ENCODE measurements around the gene COL6A3. TPM values are rescaled to one million over a fixed set of nuclear protein-coding genes. Genes with fewer than 3 reads are reported as not detected.
A peak's percentile ranks its signal among the peaks of the same experiment; 100 is the strongest.

The COL6A3 gene
- total and polyA plus RNA-seq, 2 of the 13 experiments (the other 11 are each of a cell fraction or from before 2014, with no cell fraction given), result 0.03 TPM; not detected in 1

DNA sequence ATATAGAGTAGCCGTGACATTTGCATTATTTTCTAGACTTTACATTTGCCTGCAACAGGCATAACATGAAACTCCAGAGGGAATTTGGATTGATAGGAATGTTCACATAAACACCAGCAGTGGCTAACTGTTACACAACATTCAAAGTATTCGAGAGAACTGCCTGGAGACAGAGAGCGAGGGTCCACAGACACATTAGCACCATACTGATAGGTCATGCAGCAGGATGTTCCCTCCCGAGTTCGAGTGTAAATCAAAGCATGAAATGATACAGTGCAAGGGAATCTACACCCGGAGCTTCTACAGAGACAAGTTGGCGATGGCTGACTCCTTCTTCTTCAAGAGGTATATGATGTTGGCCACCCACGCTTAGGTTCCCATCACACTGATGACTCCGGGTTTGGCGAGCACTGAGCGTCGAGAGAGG lies 89.5 kb downstream of the COL6A3 start:
- POLR2A ChIA-PET, result no interaction called here
- peaks cover 5 to 36% of the 10 kb centered on the region in 2 experiments; a peak in 2 of 5 replicates for H3K27me3 ChIP-seq (ENCODE audit: control insufficient read depth in 1 of 2, insufficient read depth in 2 of 2, low read length in 2 of 2)
- H3K4me3 ChIP-seq (replicated peaks in 1 of 3; ENCODE audit: insufficient read depth in 1 of 3, low read depth in 2 of 3, low read length in 3 of 3), result no peak overlapping the region
- TF ChIP-seq, protein P1, sequence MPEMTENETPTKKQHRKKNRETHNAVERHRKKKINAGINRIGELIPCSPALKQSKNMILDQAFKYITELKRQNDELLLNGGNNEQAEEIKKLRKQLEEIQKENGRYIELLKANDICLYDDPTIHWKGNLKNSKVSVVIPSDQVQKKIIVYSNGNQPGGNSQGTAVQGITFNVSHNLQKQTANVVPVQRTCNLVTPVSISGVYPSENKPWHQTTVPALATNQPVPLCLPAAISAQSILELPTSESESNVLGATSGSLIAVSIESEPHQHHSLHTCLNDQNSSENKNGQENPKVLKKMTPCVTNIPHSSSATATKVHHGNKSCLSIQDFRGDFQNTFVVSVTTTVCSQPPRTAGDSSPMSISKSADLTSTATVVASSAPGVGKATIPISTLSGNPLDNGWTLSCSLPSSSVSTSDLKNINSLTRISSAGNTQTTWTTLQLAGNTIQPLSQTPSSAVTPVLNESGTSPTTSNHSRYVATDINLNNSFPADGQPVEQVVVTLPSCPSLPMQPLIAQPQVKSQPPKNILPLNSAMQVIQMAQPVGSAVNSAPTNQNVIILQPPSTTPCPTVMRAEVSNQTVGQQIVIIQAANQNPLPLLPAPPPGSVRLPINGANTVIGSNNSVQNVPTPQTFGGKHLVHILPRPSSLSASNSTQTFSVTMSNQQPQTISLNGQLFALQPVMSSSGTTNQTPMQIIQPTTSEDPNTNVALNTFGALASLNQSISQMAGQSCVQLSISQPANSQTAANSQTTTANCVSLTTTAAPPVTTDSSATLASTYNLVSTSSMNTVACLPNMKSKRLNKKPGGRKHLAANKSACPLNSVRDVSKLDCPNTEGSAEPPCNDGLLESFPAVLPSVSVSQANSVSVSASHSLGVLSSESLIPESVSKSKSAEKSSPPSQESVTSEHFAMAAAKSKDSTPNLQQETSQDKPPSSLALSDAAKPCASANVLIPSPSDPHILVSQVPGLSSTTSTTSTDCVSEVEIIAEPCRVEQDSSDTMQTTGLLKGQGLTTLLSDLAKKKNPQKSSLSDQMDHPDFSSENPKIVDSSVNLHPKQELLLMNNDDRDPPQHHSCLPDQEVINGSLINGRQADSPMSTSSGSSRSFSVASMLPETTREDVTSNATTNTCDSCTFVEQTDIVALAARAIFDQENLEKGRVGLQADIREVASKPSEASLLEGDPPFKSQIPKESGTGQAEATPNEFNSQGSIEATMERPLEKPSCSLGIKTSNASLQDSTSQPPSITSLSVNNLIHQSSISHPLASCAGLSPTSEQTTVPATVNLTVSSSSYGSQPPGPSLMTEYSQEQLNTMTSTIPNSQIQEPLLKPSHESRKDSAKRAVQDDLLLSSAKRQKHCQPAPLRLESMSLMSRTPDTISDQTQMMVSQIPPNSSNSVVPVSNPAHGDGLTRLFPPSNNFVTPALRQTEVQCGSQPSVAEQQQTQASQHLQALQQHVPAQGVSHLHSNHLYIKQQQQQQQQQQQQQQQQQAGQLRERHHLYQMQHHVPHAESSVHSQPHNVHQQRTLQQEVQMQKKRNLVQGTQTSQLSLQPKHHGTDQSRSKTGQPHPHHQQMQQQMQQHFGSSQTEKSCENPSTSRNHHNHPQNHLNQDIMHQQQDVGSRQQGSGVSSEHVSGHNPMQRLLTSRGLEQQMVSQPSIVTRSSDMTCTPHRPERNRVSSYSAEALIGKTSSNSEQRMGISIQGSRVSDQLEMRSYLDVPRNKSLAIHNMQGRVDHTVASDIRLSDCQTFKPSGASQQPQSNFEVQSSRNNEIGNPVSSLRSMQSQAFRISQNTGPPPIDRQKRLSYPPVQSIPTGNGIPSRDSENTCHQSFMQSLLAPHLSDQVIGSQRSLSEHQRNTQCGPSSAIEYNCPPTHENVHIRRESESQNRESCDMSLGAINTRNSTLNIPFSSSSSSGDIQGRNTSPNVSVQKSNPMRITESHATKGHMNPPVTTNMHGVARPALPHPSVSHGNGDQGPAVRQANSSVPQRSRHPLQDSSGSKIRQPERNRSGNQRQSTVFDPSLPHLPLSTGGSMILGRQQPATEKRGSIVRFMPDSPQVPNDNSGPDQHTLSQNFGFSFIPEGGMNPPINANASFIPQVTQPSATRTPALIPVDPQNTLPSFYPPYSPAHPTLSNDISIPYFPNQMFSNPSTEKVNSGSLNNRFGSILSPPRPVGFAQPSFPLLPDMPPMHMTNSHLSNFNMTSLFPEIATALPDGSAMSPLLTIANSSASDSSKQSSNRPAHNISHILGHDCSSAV (CRISPR knock-in tag; IDR thresholded peaks at IDR 0.05; ENCODE audit: borderline replicate concordance), result no peak
- 0 out of 2 replicates have a peak, but pooled peaks have one; percentile 12 for TF ChIP-seq CEBPB (IDR thresholded peaks at IDR 0.05; ENCODE audit: borderline replicate concordance, low read depth, low read length)
- ATAC-seq (no peak), FAIRE-seq (no peak), DNase-seq (ENCODE audit: low spot score) (no peak)
- no peaks in the 10 kb centered on the region for H3K4me1 ChIP-seq (ENCODE audit: insufficient read depth, low read length)
- in situ Hi-C loops (cut with HindIII; ENCODE audit: extremely low pct_ligation_motif_present, low pct_unique_long_range_greater_than_20kb), result loop anchor here (10.0 kb wide), 1 partner anchor 170 kb away; no protein-coding TSS in a partner anchor
- no peak overlapping the region for H3K4me2 ChIP-seq (ENCODE audit: low read depth, low read length)
- H3K36me3 ChIP-seq (replicated peaks in 1 of 2; ENCODE audit: control insufficient read depth in 1 of 2, insufficient read depth in 2 of 2, low read length in 2 of 2), result no peaks in the 10 kb centered on the region
- H3K79me2 ChIP-seq (ENCODE audit: insufficient read depth, low read length), result no peaks in the 10 kb centered on the region
- no peak overlapping the region for H2AFZ ChIP-seq (ENCODE audit: low read length)
- 36% methylated on average over 12 of the region's 12 CpGs for WGBS (ENCODE audit: low lambda C conversion rate)
- intact Hi-C loops (cut with micrococcal nuclease; ENCODE audit: unreplicated experiment), result no loop called here
- H3K27ac ChIP-seq (ENCODE audit: extremely low read length, insufficient read depth, low read length), result no peak overlapping the region
- no peaks in the 10 kb centered on the region for H4K20me1 ChIP-seq (ENCODE audit: insufficient read depth, low read length)
- no peaks in the 10 kb centered on the region for H3K9me3 ChIP-seq (ENCODE audit: low read length)
- H3K9ac ChIP-seq (ENCODE audit: insufficient read depth, low read depth, low read length), result no peak overlapping the region
- CTCF ChIA-PET (ENCODE audit: low intra/inter-chr PET ratio, low total read pairs), result no interaction called here
- no TSS peak for BruUV-seq (replicated peaks)

Measured in HepG2 (cell line).